Erythroblast (primary cell): ENCODE measurements around the gene OR2V1.

Experiments used
- GATA1 ChIP-seq: IDR thresholded peaks from 2 replicates; pipeline ENCODE4 v1.6.1; 2011; ENCODE audit warnings: low read depth, mild to moderate bottlenecking, control low read depth, low read length, moderate library complexity
- POLR2A ChIP-seq: IDR thresholded peaks from 2 replicates; pipeline ENCODE4 v1.6.1; 2011; ENCODE audit warnings: mild to moderate bottlenecking, low read length

DNA sequence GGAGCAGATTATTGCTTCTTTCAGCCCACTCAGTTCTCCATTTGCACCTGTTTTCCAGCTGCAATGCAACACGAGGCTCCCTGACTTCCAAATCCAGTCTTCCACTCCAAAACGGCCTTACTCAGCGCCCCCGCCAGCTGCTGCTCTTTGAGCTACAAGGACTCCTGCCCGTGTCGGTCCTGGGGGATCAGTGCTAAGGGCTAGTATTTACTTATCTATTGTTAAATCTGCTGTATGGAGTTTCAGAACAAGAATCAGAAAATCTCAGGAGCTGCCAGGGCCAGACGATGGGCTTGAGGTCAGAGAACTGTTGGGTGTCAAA is 44.1 kb downstream of the OR2V1 start:
- TF ChIP-seq POLR2A (no peak), GATA1 (no peak)
